HepG2 (cell line): ENCODE results near the gene AMZ2. TPM values are rescaled to one million over a fixed set of nuclear protein-coding genes. Genes with fewer than 3 reads are reported as not detected.
A peak's percentile ranks its signal among the peaks of the same experiment; 100 is the strongest.

Source experiments
- CBX5 ChIP-seq: sonication (generic); formaldehyde crosslinking; IDR thresholded peaks from 2 replicates; pipeline ENCODE4 v1.4.0; 2020; ENCODE audit warnings: missing genetic modification reagents, borderline replicate concordance
- CCAR2 ChIP-seq: fragments of 200-400 bp; formaldehyde crosslinking; optimal IDR thresholded peaks from 2 replicates; pipeline ENCODE3; 2018; ENCODE audit warnings: low read depth, mild to moderate bottlenecking, low read length, moderate library complexity
- GFI1 ChIP-seq: sonication (generic); formaldehyde crosslinking; IDR thresholded peaks from 2 replicates; pipeline ENCODE4 v1.5.0; 2020; ENCODE audit warnings: missing genetic modification reagents, mild to moderate bottlenecking, borderline replicate concordance
- HMGA1 ChIP-seq: sonication (generic); formaldehyde crosslinking; conservative IDR thresholded peaks from 2 replicates; pipeline ENCODE4 v1.4.0; 2020; ENCODE audit warnings: missing genetic modification reagents
- HOXA3 ChIP-seq: sonication (generic); formaldehyde crosslinking; IDR thresholded peaks from 2 replicates; pipeline ENCODE4 v1.5.0; 2020; ENCODE audit warnings: missing genetic modification reagents
- IKZF1 ChIP-seq: fragments of 450-650 bp; IDR thresholded peaks from 2 replicates; pipeline ENCODE4 v1.7.1; 2016
- KAT8 ChIP-seq: IDR thresholded peaks from 2 replicates; pipeline ENCODE4 v1.6.1; 2016; ENCODE audit warnings: missing genetic modification reagents, missing compliant biosample characterization
- MIER2 ChIP-seq: IDR thresholded peaks from 2 replicates; pipeline ENCODE4 v1.6.1; 2016; ENCODE audit warnings: missing biosample characterization, missing genetic modification reagents
- PAF1 ChIP-seq: IDR thresholded peaks from 2 replicates; pipeline ENCODE4 v1.6.1; 2016; ENCODE audit warnings: missing genetic modification reagents, missing compliant biosample characterization
- SMARCE1 ChIP-seq: fragments of 450-650 bp; IDR thresholded peaks from 2 replicates; pipeline ENCODE4 v1.6.1; 2017; ENCODE audit warnings: borderline replicate concordance
- U2AF2 ChIP-seq: fragments of 200-400 bp; formaldehyde crosslinking; IDR thresholded peaks from 2 replicates; pipeline ENCODE4 v1.6.1; 2017; ENCODE audit warnings: low read depth, mild to moderate bottlenecking, low read length
- ZNF282 ChIP-seq: fragments of 450-650 bp; IDR thresholded peaks from 2 replicates; pipeline ENCODE4 v1.6.1; 2018; ENCODE audit not compliant: partially characterized antibody
- ZNF839 ChIP-seq: sonication (generic); formaldehyde crosslinking; IDR thresholded peaks from 2 replicates; pipeline ENCODE4 v1.4.0; 2020; ENCODE audit warnings: missing genetic modification reagents, mild to moderate bottlenecking, borderline replicate concordance
- ZZZ3 ChIP-seq: sonication (generic); formaldehyde crosslinking; IDR thresholded peaks from 2 replicates; pipeline ENCODE4 v1.4.0; 2020; ENCODE audit warnings: missing genetic modification reagents, mild to moderate bottlenecking, borderline replicate concordance
- polyA plus RNA-seq, 8 experiments: library from polyadenylated mRNA; depleted of rRNA in 3 of 8; stranded (reverse) in 7 of 8; unstranded in 1 of 8; fragments of >200 nt; fragmentation: Illumina TruSeq in 4 of 8; extraction: Trizol in 4 of 8; gene quantifications; 2 replicates each; pipeline versions ENCODE4 v1.2.1 to v1.2.3, GENCODE V29; 2011 to 2016; ENCODE audit warnings: low read depth in 4 of 8, missing spikeins in 1 of 8, mixed read lengths in 1 of 8; ENCODE audit not compliant: insufficient read depth in 1 of 8
- total RNA-seq, 5 experiments: library from RNA; depleted of rRNA; stranded (reverse); fragments of >200 nt; fragmentation: Illumina TruSeq; extraction: Trizol; gene quantifications; 2 replicates each; pipeline ENCODE4 v1.2.3, GENCODE V29; 2016; ENCODE audit warnings: low read depth in 1 of 5
- TF ChIP-seq, protein P1 (sequence below): IDR thresholded peaks from 2 replicates; pipeline ENCODE4 v1.6.1; 2012; ENCODE audit warnings: inconsistent platforms
- TF ChIP-seq, protein P2 (sequence below): sonication (generic); formaldehyde crosslinking; IDR thresholded peaks from 2 replicates; pipeline ENCODE4 v1.9.0; 2021; ENCODE audit warnings: missing genetic modification reagents, borderline replicate concordance
- TF ChIP-seq, protein P3 (sequence below): sonication (generic); formaldehyde crosslinking; IDR thresholded peaks from 2 replicates; pipeline ENCODE4 v1.4.0; 2020; ENCODE audit warnings: missing genetic modification reagents, mild to moderate bottlenecking, borderline replicate concordance
- TF ChIP-seq, protein P4 (sequence below): sonication (generic); formaldehyde crosslinking; IDR thresholded peaks from 2 replicates; pipeline ENCODE4 v1.4.0; 2020; ENCODE audit warnings: missing genetic modification reagents, borderline replicate concordance
- TF ChIP-seq, protein P5 (sequence below), 2 experiments: IDR thresholded peaks; 2 replicates each; pipeline ENCODE4 v1.6.1; 2011 to 2012; ENCODE audit warnings: low read length in 2 of 2, borderline replicate concordance in 1 of 2, low read depth in 1 of 2, mild to moderate bottlenecking in 1 of 2, moderate library complexity in 1 of 2

Gene AMZ2
- total and polyA plus RNA-seq, 2 of the 13 experiments (the other 11 are each of a cell fraction or from before 2014, with no cell fraction given) = 86.9 to 90.2 TPM

DNA sequence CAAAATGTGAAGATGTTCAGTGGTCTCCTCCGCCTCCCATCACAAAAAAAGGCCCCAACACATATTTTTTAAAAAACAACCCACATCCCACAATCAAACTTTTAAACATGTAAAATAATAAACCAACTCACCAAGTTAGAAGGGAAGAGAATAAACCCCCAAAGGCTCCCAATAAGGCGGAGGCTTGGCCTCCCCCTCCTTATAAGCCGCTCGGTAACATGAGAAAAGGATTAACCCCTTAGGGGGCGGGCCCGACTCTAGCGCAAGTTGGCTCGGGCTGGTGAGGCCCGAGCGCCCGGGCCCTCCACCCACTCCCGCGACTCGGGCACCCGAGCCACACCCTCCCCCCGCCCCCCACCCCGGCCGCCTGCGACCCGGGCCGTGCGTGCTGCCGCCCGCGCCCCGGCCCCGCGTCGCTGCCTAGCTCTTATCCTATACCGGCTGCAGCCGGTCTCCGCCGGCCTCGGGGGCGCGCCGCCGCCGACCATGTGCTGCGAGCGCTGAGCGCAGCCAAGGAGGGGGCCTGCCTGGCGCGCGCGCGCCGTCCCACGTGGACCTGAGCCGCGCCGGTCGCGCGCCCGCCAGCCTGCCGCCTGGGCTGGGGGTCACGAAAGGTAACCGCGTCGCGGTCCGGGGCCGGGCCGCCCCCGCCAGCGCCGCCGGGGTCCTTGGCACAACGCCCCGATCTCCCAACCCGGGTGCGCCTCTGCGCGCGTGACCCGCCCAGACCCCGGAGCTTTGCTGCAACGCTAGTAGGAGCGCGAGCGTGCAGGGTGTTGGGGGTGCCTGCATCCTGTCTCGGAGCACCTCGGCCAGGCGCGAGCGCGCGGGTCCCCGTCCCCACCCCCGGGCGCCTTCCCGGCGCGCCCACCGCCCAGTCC lies 43.4 kb downstream of the AMZ2 start, which contains the start of the genes ARSG and SLC16A6 (continued):
- TF ChIP-seq GFI1 (CRISPR knock-in tag) (no peak), ZNF282 (no peak), HOXA3 (CRISPR knock-in tag) (peak; percentile 81), KAT8 (CRISPR knock-in tag) (no peak), SMARCE1 (no peak), IKZF1 (no peak), CCAR2 (no peak), ZZZ3 (CRISPR knock-in tag) (no peak), PAF1 (CRISPR knock-in tag) (no peak), HMGA1 (CRISPR knock-in tag) (no peak), CBX5 (CRISPR knock-in tag) (no peak), ZNF839 (no peak), MIER2 (CRISPR knock-in tag) (no peak), U2AF2 (no peak)
- TF ChIP-seq, protein P1, sequence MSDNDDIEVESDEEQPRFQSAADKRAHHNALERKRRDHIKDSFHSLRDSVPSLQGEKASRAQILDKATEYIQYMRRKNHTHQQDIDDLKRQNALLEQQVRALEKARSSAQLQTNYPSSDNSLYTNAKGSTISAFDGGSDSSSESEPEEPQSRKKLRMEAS = peak; percentile 97
- TF ChIP-seq, protein P2, sequence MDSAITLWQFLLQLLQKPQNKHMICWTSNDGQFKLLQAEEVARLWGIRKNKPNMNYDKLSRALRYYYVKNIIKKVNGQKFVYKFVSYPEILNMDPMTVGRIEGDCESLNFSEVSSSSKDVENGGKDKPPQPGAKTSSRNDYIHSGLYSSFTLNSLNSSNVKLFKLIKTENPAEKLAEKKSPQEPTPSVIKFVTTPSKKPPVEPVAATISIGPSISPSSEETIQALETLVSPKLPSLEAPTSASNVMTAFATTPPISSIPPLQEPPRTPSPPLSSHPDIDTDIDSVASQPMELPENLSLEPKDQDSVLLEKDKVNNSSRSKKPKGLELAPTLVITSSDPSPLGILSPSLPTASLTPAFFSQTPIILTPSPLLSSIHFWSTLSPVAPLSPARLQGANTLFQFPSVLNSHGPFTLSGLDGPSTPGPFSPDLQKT = no peak
- TF ChIP-seq, protein P3, sequence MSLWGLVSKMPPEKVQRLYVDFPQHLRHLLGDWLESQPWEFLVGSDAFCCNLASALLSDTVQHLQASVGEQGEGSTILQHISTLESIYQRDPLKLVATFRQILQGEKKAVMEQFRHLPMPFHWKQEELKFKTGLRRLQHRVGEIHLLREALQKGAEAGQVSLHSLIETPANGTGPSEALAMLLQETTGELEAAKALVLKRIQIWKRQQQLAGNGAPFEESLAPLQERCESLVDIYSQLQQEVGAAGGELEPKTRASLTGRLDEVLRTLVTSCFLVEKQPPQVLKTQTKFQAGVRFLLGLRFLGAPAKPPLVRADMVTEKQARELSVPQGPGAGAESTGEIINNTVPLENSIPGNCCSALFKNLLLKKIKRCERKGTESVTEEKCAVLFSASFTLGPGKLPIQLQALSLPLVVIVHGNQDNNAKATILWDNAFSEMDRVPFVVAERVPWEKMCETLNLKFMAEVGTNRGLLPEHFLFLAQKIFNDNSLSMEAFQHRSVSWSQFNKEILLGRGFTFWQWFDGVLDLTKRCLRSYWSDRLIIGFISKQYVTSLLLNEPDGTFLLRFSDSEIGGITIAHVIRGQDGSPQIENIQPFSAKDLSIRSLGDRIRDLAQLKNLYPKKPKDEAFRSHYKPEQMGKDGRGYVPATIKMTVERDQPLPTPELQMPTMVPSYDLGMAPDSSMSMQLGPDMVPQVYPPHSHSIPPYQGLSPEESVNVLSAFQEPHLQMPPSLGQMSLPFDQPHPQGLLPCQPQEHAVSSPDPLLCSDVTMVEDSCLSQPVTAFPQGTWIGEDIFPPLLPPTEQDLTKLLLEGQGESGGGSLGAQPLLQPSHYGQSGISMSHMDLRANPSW (CRISPR knock-in tag) = no peak
- TF ChIP-seq, protein P4, sequence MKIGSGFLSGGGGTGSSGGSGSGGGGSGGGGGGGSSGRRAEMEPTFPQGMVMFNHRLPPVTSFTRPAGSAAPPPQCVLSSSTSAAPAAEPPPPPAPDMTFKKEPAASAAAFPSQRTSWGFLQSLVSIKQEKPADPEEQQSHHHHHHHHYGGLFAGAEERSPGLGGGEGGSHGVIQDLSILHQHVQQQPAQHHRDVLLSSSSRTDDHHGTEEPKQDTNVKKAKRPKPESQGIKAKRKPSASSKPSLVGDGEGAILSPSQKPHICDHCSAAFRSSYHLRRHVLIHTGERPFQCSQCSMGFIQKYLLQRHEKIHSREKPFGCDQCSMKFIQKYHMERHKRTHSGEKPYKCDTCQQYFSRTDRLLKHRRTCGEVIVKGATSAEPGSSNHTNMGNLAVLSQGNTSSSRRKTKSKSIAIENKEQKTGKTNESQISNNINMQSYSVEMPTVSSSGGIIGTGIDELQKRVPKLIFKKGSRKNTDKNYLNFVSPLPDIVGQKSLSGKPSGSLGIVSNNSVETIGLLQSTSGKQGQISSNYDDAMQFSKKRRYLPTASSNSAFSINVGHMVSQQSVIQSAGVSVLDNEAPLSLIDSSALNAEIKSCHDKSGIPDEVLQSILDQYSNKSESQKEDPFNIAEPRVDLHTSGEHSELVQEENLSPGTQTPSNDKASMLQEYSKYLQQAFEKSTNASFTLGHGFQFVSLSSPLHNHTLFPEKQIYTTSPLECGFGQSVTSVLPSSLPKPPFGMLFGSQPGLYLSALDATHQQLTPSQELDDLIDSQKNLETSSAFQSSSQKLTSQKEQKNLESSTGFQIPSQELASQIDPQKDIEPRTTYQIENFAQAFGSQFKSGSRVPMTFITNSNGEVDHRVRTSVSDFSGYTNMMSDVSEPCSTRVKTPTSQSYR (CRISPR knock-in tag) = no peak; the same call in 1 of the 2 replicates
- TF ChIP-seq, protein P5, sequence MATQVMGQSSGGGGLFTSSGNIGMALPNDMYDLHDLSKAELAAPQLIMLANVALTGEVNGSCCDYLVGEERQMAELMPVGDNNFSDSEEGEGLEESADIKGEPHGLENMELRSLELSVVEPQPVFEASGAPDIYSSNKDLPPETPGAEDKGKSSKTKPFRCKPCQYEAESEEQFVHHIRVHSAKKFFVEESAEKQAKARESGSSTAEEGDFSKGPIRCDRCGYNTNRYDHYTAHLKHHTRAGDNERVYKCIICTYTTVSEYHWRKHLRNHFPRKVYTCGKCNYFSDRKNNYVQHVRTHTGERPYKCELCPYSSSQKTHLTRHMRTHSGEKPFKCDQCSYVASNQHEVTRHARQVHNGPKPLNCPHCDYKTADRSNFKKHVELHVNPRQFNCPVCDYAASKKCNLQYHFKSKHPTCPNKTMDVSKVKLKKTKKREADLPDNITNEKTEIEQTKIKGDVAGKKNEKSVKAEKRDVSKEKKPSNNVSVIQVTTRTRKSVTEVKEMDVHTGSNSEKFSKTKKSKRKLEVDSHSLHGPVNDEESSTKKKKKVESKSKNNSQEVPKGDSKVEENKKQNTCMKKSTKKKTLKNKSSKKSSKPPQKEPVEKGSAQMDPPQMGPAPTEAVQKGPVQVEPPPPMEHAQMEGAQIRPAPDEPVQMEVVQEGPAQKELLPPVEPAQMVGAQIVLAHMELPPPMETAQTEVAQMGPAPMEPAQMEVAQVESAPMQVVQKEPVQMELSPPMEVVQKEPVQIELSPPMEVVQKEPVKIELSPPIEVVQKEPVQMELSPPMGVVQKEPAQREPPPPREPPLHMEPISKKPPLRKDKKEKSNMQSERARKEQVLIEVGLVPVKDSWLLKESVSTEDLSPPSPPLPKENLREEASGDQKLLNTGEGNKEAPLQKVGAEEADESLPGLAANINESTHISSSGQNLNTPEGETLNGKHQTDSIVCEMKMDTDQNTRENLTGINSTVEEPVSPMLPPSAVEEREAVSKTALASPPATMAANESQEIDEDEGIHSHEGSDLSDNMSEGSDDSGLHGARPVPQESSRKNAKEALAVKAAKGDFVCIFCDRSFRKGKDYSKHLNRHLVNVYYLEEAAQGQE (IDR thresholded peaks at IDR 0.05; ENCODE audit: borderline replicate concordance in 1 of 2, low read depth in 1 of 2, low read length in 2 of 2) = no peak
